ENCODE results near the gene UQCC5.
"Not testable (repeated sequence)": the region's sequence is repeated elsewhere in the genome, so short reads cannot be mapped to it uniquely, and the experiment has no call there.

UQCC5 gene

DNA sequence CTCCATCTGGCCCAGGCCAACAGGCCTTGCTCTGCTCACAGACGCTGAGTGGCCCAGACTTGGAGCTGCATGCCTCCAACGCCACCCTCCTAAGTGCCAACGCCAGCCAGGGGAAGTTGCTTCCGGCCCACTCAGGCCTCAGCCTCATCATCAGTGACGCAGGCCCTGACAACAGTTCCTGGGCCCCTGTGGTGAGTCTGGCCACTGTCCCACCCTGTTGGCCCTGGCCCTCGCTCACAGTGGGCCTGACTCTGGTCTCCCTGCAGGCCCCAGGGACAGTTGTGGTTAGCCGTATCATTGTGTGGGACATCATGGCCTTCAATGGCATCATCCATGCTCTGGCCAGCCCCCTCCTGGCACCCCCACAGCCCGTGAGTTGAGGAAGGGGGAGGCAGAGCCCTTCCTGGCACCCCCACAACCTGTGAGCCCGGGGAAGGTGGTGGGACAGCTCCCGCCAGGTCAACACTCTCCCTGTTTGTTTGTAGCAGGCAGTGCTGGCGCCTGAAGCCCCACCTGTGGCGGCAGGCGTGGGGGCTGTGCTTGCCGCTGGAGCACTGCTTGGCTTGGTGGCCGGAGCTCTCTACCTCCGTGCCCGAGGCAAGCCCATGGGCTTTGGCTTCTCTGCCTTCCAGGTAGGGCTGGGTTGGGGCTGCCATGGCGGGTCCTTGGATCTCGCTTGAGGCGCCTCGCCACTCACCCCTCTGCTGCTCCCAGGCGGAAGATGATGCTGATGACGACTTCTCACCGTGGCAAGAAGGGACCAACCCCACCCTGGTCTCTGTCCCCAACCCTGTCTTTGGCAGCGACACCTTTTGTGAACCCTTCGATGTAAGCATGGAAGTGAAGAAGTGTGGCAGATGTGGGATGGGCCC is 12.8 kb upstream of the UQCC5 start:
- no peak for DNase-seq

DNA sequence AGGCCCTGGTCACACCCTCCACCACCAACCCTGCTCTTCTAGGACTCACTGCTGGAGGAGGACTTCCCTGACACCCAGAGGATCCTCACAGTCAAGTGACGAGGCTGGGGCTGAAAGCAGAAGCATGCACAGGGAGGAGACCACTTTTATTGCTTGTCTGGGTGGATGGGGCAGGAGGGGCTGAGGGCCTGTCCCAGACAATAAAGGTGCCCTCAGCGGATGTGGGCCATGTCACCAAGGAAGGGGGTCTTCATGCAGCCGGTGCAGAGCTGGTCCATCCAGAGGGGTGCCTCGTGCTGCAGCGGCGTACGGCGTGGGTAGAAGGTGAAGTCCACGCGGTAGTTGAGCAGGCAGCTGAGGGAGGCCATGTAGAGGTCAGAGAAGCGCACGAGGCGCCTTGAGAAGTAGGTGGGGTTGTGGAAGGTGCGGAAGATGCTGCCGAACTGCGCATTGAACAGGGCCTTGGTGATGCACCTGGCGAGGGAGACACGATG is 12.1 kb upstream of the UQCC5 start:
- no peak for DNase-seq

DNA sequence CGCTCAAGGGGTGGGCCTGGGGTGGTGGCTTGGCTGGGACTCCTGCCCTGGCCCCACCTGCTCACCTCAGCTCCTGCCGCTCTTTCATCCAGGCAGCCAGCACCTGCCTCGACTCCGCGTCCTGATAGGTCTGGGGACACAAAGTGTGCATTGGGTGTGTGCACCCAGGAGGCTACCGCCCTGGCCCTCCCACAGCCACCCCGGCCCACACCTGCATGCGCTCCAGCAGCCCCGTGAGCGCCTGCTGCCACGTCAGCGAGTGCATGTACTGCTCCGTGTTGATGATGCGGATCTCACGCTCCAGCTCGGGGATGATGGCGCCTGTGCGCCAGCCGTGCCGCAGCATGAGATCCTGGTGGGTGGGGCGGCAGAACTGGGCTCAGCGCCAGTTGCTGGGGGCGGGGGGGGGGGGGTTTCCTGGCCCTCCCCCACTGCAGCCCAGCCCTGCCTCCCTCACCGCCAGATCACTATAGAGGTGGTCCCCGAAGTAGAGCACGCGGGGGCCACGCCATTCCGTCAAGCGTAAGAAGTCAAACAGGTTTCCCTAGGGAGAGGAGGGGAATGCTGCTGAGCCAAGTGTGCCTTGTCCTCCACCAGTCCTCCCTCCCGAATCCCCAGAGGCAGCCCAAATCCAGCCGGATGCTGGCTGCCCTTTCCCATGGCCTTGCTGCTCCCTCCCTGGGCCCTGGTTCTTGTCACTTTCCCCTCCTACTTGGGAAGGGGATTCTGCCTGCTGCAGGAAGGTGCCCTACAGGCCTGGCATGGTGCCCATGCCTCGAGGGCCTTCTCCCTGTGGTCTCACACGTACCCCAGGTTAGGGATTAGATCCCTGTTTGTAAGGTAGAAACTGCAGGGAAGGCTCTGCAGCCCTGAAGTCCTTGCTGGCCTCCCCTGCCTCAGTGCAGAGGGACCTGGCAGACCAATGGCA is 11.4 kb upstream of the UQCC5 start:
- no peak for DNase-seq

DNA sequence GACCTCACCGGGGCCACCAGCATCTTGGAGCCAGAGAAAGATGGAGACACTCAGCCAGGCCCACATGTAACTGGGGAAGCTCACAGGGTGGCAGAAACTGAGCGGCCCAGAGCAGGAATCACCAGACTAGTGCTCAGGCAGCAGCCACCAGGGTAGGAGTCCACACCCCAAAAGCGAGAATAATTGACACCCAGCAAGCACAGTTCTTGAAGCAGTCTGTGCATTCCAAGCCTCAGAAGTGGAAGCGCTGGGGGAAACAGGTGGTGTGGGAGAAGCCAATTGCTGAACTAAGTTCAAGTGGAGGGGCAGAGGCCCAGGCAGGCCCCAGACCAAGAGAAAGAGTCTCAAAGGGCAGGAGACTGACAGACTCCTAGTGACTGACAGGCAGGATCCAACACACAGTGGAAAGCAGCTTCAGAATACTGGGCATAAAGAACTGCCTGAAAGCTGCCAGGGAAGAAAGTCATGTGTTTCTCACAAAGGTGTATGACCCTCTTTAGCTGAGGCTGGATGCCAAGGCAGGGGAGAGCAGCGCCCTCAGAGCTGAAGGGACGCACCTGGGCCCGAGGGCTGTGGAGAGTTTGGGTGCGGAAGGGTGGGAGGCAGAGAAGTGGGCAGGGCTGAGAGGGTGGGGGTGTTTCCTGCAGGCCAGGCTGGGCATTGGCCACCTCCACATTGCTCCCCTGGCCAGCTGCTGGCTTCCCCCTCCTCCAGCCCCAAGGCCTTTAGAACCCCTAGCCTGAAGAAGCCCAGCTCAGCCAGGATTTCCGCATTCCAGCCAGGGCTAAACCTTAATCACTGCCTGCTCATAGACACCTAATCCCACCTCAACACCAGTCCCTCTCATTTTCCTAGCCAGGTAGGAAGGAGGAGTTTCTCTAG is 10.5 kb upstream of the UQCC5 start:
- no peak for DNase-seq

DNA sequence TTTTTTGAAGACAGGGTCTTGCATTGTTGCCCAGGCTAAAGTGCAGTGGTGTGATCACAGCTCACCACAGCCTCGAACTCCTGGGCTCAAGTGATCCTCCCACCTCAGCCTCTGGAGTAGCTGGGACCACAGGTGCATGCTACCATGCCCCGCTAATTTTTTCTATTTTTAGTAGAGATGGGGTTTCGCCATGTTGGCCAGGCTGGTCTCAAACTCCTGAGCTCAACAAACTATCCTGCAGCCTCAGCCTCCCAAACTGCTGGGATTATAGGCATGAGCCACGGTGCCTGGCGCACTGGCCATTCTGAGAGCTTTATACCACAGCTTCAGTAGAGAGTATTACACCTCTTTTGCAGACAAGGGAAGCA is 9.8 kb upstream of the UQCC5 start:
- not testable (repeated sequence) for DNase-seq

DNA sequence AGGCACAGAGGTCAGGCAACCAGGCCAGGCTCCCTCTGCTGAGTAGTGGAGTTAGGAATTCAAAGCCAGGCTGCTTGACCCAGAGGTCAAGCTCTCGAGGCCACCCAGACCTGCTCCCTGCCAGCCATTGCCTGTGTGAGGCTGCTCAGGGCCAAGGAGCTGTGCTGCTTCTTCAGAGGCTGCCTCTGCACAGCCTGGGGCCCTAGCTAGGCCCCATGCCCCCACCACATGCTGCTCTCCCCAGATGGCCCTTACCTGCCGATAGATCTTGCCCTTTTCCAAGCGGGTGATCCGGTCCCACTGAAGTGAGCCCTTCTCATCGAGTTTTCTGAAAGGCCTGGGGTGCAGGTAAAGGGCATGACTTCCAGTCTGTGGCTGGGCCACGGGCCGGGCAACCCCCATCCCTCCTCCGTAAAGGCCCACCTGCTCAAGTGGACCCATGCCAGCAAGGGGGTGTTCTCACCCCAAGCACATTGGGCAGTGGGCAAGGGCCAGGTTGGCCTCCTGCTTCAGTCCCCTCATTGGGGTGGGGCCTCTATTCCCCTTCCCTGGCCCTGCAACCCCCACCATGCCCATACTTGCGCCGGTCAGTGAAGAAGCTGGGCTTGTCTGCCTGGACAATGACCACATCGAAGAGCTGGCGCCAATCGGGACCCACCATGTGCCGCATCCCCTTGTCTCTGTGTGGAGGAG is 9.2 kb upstream of the UQCC5 start:
- no peak for DNase-seq

DNA sequence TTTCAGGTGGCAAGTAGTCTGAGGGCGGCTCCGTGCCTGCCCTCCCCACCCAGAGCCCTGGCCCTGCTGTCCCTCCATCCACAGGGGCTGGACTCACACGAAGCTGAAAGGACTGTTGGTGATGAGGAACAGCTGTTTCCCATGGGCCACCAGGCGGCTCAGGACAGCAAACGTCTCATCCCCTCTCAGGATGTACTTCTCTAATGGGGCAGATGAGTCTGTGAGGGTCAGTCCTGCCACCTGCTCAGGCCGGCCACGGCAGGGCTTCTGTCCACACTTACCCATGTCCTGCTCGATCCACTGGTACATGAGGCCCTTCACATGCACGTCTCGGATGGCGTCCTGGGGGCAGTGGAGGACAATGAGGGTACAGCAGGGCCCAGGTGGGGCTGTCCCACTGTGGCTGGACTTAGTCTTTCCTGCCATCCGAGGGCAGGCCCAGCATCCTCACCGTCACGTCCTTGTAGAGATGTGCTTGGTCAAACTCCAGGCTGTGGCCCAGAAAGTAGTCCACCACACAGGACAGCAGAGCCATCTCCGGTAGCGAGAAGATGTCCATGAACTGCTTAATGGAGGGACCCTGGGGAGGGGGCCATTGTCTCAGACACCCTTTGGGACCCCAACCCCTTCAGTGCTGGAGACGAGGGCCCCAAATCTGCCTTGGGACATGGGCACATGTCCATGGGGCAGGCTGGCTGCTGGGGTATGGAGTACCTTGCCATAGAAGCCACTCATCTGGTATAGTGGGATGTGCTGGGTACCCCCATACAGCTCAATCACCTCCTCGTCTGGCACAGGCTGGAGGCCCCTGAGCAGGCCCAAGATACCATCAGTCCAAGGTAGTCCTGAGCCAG is 8.4 kb upstream of the UQCC5 start:
- DNase-seq: no peak

DNA sequence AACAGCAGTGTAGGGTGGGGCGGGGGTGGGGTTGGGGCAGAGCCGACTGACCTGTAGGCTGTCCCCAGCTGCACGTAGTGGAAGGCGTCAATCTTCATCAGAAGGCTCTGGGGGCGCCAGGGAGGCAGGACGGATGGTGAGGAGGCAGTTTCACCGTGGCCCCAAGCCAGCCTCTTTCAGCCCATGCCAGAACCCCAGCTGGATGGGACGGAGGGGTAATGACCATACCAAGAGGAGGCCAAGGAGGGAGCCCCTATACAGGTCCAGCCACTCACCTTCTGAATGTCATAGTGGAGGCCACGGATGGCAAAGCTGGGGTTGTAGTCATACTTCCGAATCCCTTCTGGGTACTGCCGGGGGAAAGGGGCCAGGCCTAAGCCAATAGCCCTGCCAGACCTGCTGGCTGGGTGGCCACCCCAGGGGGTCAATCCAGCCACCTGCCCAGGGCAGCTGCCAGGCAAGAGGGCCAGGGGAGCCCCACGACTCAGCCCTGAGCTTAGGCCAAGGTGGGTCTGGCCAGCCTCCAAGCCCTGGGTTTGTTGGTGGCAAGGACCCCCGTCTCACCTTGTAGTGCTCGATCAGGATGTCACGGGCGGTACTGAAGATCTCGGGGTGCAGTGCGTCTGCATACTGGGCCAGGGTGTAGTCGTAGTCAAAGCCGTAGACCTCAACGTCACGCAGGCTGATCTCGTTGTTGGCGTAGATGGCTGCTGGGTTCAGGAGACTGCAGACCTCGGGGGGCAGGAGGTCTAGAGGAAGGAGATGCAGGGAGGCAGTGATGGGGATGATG is 7.6 kb upstream of the UQCC5 start:
- DNase-seq: no peak

DNA sequence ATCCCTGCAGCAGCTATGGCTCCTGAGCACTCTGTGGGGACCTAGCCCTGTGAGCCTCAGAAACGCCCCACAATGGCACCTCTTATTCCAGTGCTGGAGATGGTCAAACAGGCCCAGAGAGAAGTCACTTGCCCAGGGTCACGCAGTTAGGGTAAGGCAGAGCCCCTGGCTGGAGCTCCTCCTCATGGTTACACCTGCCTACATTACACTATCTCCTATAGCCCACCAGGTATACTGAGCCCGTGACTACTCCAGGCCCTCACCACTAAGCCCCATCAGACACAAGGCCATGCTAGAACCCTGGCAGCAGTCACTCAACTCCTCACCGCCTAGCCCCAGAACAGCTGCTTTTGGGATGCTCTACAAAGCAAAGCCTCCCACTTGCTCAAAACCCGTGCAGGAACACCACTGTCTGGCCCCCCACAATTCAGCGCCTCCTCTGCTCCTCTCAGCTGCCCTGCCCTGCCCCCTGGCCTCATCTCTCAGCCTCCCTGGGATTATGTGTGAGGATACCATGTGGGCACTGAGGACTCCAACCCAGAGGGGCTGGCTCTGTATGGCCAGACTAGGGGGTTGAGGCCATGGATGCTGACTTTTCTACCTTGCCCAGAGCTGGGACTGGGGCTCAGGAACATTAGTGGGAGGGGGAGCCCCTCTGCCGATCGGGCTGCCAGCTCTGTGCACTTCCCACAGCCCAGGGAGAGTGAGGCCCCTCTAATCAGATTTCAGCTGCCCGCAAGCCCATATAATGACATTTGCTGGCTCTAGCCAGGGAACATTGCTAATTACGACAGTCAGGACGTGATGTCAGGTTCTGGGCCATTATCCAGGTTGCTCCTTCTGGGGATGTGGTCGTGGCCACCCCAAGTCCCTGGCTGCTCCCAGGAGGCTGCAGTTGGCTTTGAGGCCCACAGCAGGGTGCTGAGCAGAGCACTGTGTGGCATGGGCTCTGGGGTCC is 6.8 kb upstream of the UQCC5 start:
- DNase-seq: no peak

DNA sequence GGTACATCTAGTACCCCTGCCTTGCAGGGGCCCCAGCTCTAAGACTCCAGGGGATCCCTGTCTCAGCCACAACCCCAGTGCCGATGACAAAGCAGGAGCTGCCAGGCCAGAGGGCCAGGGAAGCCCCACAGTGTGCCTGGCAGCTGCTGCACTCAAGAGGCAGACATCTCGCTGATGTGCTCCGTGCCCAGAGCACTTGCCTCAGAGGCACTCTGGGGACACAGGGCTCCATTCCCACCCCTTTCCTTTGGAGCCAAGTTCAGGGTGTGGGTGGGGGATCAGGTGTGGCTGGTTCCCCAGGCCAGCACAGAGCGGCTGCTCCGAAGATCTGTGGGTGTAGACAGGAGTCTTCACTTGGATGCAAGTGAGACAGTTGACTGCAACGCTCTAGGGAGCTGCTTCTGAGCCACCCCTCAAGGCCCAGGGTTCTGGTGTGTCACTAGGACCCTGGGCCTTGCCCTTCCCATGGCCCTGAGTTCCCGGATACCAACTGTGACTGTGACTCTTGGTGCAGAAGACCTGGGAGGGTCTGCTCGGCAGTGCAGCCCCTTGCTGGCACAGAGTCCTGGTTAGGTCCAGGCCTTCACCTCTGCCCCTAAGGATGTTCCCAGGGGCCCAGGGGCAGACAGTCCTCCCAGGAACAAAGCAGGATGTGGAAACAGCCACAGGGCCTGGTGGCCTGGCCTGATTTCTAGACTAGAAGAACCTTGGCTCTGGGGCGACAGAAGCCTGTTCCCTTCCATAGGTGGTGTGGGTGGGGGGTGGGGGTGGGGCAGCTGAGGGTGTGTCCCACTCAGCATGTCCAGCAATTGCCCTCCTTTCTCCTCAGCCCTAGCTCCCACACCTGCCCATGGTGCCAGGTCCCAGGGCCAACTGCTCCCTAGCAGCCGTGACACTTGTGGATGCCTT is 5.2 kb upstream of the UQCC5 start:
- DNase-seq: no peak

DNA sequence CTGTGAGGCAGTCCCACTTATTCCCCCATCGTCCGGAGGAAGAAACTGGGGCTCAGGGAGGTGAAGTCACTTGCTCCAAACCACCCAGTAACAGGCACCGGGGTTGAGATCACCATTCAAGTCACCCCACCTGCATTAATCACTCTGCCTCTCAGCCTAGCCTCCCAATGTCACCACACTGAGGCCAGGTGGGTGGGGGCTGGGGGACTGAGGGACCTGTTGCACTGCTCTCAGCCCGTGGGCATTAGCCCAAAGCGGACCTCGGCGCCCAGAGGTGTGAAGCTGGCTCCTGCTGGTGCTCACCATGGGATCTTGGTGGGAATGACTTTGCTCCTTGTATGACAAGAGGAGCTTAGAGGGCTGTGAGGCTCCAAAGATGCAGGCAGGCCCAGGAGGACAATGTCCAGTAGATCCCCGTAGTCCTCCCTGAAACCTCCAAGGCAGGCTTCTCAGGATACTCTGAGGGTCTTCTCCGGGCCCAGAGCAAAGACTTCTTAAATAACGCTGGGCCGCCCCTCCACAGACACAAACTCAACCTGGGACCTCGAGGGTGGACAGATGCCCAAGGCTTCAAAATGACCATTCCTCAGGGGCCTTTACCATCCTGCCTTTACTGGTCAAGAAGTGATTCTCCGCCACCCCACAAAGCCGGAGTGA is 4.4 kb upstream of the UQCC5 start:
- DNase-seq: no peak

DNA sequence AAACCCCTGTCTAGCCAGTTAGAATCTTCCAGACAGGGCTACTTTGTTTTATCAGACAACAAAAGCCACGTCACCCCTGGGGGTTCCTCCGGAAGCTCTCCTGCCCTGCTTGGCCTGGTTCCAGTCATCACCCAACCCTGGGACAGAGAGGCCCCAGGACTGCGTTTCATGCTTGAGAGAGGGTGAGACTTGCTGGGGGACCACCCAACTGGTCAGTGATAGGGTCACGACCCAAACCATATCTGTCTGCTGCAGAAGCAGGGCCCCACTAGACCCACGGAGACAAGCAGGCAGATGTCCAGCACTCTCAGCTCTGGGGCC is 3.9 kb upstream of the UQCC5 start:
- peak; percentile 12 to 13 for DNase-seq

DNA sequence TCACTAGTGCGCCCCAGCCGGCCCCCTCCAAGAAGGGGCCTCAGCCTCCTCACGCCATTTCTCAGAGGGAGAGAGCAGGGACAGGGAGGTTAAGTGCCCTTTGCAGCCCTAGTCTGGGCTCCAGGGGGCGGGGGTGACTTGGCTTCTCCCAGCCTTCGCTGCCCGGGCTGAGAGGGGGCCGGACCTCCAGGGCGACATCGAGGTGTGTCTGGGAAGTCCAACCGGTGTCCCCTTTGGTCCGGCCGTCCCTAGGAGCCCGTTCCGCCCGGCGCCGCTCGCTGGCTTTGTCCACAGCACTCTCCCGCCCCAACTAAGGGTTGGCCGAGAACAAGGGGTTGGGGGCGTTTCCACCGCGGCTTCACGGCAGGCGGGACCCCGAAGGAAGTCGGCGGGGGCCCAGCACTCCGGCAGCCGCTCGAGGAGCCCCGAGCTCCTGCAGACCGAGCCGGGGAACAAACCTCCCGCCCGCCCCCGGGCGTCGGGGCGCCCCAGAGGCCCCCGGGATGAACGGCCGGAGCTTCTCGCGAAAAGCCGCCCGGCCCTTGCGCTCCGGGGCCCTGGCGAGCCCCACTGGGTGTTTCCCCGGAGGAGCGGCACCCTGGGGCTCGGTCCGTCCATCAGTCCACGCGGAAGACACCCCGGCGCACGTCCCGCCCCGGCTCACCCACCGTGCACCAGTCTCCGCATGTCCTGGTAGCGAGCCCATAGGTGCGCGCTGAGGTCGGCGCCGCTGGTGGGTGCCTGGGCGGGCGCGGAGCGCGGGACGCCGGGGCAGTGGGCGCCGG is 3.4 kb upstream of the UQCC5 start:
- no peak for DNase-seq

DNA sequence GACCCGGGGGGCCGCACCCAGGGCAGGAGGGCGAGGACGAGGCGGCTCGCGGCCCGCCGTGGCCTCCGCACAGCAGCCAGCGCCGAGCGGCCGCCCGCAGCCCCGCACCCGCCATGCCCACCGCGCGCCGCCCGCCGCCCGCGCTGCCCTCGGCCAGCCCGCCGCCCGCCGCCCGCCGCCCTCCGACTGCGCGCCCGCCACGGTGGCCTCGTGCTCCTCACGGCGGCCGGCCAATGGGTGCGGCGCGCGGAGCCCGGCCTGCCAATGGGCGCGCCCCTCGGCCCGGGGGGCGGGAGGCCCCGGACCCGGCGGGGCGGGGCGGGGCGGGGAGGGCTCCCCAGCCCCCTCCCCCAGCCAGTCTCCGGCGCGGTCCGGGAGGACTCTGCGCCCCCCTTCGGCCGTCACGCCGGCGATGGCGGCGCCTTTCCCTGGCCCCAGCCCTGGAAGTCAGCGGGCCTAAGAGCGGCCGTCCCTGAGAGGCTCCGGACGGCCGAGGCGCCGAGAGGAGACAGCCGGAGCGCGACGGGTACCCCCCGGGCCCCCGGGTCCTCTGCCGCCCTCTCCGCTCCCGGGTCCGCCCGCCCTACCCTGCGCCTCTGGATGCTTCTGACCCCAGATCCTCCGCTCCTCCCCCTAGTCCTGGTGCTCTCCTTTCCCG is 2.7 kb upstream of the UQCC5 start, which contains the start of gene NT5DC2:
Gene NT5DC2, minus strand, starts transcription at position 235 of the 658 bp plus-strand sequence. Its CDS starts 120 bp downstream, at position 115.
- peak; percentile 26 to 34 for DNase-seq

DNA sequence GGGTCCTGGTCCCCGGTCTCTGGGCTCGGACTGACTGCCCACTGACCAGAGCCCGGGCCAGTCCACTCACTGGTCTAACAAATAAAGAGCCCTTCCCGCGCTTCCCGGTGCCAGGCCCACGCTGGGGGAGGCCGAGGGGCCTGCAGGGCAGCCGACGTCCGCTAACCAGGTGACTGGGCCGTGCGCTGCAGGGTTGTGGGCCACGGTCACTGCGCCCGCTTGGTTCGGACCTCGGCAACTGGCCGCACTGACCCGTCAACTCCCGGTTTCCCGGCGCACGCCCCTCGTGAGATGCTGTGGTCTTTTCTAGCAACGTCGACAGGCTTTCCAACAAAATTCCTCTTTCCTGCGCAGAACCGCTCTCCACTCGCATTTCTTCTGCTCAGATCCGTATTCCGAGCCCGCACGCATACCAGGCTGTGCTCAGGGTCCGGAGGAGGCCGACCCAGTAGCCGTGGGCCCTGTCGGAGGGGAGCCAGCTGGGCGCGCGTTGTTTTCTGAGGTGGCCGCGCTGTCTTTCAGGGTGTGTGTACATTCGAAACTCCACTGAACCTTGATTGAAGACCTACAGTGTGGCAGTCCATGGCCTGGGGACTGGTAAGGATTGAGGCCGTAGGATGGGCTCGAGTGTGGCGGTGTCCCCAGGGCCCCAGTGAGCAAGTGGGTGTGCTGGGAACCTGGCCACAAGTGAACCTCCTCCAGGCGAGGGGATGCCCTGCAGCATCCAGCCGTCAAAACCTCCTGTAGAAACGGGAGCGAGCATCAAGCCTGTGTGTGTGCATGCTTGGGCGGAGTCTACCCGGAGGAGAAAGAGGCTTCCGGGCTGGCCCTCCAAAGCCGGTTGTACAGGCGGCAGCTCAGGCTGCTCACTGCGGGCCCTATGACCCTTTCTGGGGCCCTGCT is 1.9 kb upstream of the UQCC5 start:
- DNase-seq: no peak
